ENCODE data around the gene JAK3. TPM values are rescaled to one million over a fixed set of nuclear protein-coding genes. Genes with fewer than 3 reads are reported as not detected.

JAK3 gene
- total and polyA plus RNA-seq, 2 donors (not counting 3 experiments of a cell fraction or from before 2014, with no cell fraction given), result 3.1 to 3.8 TPM

DNA sequence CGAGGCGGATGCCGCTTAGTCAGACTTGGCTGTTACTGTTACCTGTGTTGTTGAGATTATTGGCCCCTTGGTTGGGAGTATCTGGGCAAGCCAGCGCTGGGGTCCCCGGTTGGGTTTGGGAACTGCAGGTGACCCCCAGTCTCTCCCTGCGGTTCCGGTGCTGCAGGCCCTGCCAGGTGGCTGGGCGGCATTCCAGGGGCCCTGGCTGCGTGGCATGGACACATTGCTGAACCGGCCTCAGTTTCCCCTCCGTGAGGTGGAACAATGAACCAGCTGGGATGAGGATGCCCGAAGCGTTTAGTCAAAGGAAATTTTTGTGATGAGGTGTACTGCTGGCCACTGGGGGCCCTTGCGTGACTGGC is 52.3 kb downstream of the JAK3 start:
- intact Hi-C loops (cut with micrococcal nuclease) (no loop called here), dilution Hi-C loops (cut with MboI; ENCODE audit: extremely low pct_ligation_motif_present, low sequenced_read_pairs) (no loop called here)
- Histone ChIP-seq H3K9ac (replicated peaks; ENCODE audit: extremely low read depth, insufficient read depth, low read length) (no peak overlapping the region), H3K9me3 (replicated peaks; ENCODE audit: control insufficient read depth, insufficient read depth, low read length) (no peaks in the 10 kb centered on the region), H3K4me3 (replicated peaks in 1 of 3; ENCODE audit: insufficient read depth in 1 of 3, low read depth in 1 of 3, low read length in 3 of 3) (no peak overlapping the region), H3K4me2 (ENCODE audit: insufficient read depth, low read length) (no peak overlapping the region), H3K4me1 (ENCODE audit: control insufficient read depth, extremely low read depth, insufficient read depth, low read length) (peaks cover 3% of the 10 kb centered on the region), H3K9me1 (replicated peaks; ENCODE audit: control insufficient read depth, extremely low read depth, insufficient read depth, low read length) (no peaks in the 10 kb centered on the region), H3K36me3 (ENCODE audit: control insufficient read depth in 2 of 2, extremely low read depth in 1 of 2, insufficient read depth in 2 of 2, low read length in 2 of 2) (no peaks in the 10 kb centered on the region), H3K27ac (ENCODE audit: insufficient read depth, low read depth, low read length) (no peak overlapping the region), H4K20me1 (replicated peaks; ENCODE audit: control insufficient read depth, extremely low read depth, insufficient read depth, low read length) (no peaks in the 10 kb centered on the region), H3K79me2 (ENCODE audit: control insufficient read depth, insufficient read depth, low read length) (no peaks in the 10 kb centered on the region), H2AFZ (ENCODE audit: low read depth, low read length) (no peak overlapping the region), H3K27me3 (ENCODE audit: control insufficient read depth in 2 of 2, insufficient read depth in 2 of 2, low read length in 2 of 2) (peaks cover 13 to 14% of the 10 kb centered on the region in 2 experiments)
- CTCF ChIA-PET, result interaction anchor here (0.6 to 2.1 kb wide), 3 partner anchors 9 to 18 kb away, joined by 3 to 17 read pairs (median 3); no protein-coding TSS in a partner anchor
- DNase-seq (ENCODE audit: low read depth, low spot score) (no peak), FAIRE-seq (no peak)
- no TSS peak for BruUV-seq (replicated peaks)
- TF ChIP-seq, protein P1, sequence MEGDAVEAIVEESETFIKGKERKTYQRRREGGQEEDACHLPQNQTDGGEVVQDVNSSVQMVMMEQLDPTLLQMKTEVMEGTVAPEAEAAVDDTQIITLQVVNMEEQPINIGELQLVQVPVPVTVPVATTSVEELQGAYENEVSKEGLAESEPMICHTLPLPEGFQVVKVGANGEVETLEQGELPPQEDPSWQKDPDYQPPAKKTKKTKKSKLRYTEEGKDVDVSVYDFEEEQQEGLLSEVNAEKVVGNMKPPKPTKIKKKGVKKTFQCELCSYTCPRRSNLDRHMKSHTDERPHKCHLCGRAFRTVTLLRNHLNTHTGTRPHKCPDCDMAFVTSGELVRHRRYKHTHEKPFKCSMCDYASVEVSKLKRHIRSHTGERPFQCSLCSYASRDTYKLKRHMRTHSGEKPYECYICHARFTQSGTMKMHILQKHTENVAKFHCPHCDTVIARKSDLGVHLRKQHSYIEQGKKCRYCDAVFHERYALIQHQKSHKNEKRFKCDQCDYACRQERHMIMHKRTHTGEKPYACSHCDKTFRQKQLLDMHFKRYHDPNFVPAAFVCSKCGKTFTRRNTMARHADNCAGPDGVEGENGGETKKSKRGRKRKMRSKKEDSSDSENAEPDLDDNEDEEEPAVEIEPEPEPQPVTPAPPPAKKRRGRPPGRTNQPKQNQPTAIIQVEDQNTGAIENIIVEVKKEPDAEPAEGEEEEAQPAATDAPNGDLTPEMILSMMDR (IDR thresholded peaks at IDR 0.05; ENCODE audit: extremely low read depth in 1 of 2, insufficient read depth in 1 of 2, low read depth in 1 of 2, low read length in 2 of 2), result no peak
- peak; percentile 4 for TF ChIP-seq EZH2 (IDR thresholded peaks at IDR 0.05; ENCODE audit: borderline replicate concordance, low read depth, low read length, severe bottlenecking)
- POLR2A ChIA-PET, result interaction anchor here (0.6 kb wide), 1 partner anchor 56 kb away, joined by 3 read pairs; no protein-coding TSS in a partner anchor

DNA sequence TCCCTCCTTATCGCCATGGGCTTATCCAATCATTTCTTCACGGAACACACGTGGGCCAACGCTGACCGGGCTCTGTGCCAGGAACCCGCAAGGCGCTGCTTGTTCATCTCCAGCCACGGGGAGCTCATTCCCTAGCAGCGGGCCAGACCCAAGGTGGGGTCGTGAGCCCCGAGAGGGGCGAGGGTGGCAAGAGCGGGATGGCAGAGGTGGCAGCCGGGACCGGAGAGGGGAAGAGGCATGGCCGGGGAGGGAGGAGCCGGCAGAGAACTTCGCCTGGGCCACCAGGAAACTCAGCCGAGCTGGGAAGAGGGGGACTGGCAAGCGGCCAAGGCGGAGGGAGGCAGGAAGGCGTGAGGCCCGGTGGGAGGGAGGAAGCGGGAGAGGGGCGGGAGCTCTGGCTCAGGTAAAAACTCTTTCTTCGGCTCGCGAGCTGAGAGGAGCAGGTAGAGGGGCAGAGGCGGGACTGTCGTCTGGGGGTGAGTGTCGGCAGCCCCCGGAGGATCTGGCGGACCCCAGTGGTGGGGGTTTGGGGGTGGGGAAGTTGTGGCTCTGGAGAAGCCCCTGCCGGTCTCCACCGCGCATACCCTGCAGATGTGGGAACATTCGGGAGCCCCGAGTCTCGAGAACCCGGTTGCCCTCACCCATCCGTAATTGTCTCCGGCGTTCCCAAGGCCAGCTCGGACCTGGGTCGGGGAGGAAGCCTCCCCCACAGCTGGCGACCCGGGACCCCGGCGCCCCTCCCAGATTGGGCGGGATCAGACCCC is 52.9 kb downstream of the JAK3 start, which contains the start of gene B3GNT3:
TSS of gene B3GNT3 (plus strand) at position 408 of the 764 bp plus-strand sequence. CDS start 12,670 bp downstream, outside the sequence.
- no peaks in the 10 kb centered on the region for H3K36me3 ChIP-seq (ENCODE audit: control insufficient read depth in 2 of 2, extremely low read depth in 1 of 2, insufficient read depth in 2 of 2, low read length in 2 of 2)
- no peak within 1 kb of the TSS for H3K27ac ChIP-seq (ENCODE audit: insufficient read depth, low read depth, low read length)
- H3K79me2 ChIP-seq (ENCODE audit: control insufficient read depth, insufficient read depth, low read length), result no peaks in the 10 kb centered on the region
- H3K27me3 ChIP-seq (ENCODE audit: control insufficient read depth in 2 of 2, insufficient read depth in 2 of 2, low read length in 2 of 2), result peaks cover 13 to 14% of the 10 kb centered on the region in 2 experiments
- no peak within 1 kb of the TSS for H3K9ac ChIP-seq (replicated peaks; ENCODE audit: extremely low read depth, insufficient read depth, low read length)
- no TSS peak for BruUV-seq (replicated peaks)
- H3K4me1 ChIP-seq (ENCODE audit: control insufficient read depth, extremely low read depth, insufficient read depth, low read length), result peaks cover 3% of the 10 kb centered on the region
- DNase-seq (ENCODE audit: low read depth, low spot score), result no peak
- POLR2A ChIA-PET, result interaction anchor here (0.6 kb wide), 1 partner anchor 56 kb away, joined by 3 read pairs; no protein-coding TSS in a partner anchor
- no peaks in the 10 kb centered on the region for H3K9me1 ChIP-seq (replicated peaks; ENCODE audit: control insufficient read depth, extremely low read depth, insufficient read depth, low read length)
- dilution Hi-C loops (cut with MboI; ENCODE audit: extremely low pct_ligation_motif_present, low sequenced_read_pairs), result no loop called here
- H3K9me3 ChIP-seq (replicated peaks; ENCODE audit: control insufficient read depth, insufficient read depth, low read length), result no peaks in the 10 kb centered on the region
- H4K20me1 ChIP-seq (replicated peaks; ENCODE audit: control insufficient read depth, extremely low read depth, insufficient read depth, low read length), result no peaks in the 10 kb centered on the region
- FAIRE-seq, result no peak
- no peak for TF ChIP-seq FOS (IDR thresholded peaks at IDR 0.05; ENCODE audit: borderline replicate concordance, insufficient read depth, low read length)
- TF ChIP-seq, protein P1 (IDR thresholded peaks at IDR 0.05; ENCODE audit: extremely low read depth in 1 of 2, insufficient read depth in 1 of 2, low read depth in 1 of 2, low read length in 2 of 2), result no peak
- TF ChIP-seq MYC (IDR thresholded peaks at IDR 0.05; ENCODE audit: low read depth, low read length), result no peak
- peak; percentile 56 for TF ChIP-seq EZH2 (IDR thresholded peaks at IDR 0.05; ENCODE audit: borderline replicate concordance, low read depth, low read length, severe bottlenecking)
- TF ChIP-seq JUN (IDR thresholded peaks at IDR 0.05; ENCODE audit: borderline replicate concordance, insufficient read depth, insufficient read length, low read depth), result no peak
- peak within 1 kb of the TSS in 1 of 3 experiments; percentile 16 for H3K4me3 ChIP-seq (replicated peaks in 1 of 3; ENCODE audit: insufficient read depth in 1 of 3, low read depth in 1 of 3, low read length in 3 of 3)
- H3K4me2 ChIP-seq (ENCODE audit: insufficient read depth, low read length), result peak within 1 kb of the TSS; percentile 55
- intact Hi-C loops (cut with micrococcal nuclease), result loop anchor here (5.0 kb wide), 1 partner anchor 137 kb away; the partner anchor contains the start of gene CCDC124
- CTCF ChIA-PET, result interaction anchor here (0.7 to 2.1 kb wide), 5 partner anchors 11 to 61 kb away, joined by 3 to 17 read pairs (median 3); no protein-coding TSS in a partner anchor
- peak within 1 kb of the TSS; percentile 78 for H2AFZ ChIP-seq (ENCODE audit: low read depth, low read length)

Data from endothelial cell of umbilical vein (primary cell).